ENCODE results near the gene KAT6B. TPM values are rescaled to one million over a fixed set of nuclear protein-coding genes. Genes with fewer than 3 reads are reported as not detected.
"Not testable (repeated sequence)": the region's sequence is repeated elsewhere in the genome, so short reads cannot be mapped to it uniquely, and the experiment has no call there.

Gene KAT6B
- total RNA-seq, 1 experiment from 2014 or later: 21.8 TPM

DNA sequence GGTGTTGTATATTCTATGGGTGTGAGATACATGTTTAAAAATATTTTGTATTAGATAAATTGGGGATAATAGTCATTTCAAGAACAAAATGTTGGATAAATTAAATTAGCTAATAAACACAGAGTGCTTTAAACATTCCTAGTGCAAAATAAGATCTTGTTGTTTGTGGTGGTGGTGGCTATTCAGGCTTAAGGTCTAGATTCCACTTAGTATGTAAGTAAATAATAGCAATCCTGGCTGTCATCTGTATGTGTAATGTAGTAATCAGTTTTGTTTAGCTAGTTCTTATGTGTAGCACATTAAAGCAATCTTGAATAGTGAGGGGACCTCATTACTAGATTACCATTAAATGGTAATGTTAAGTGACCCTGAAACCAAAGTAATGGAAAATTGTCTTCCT, 48.7 kb downstream of the KAT6B start:
- Histone ChIP-seq H3K4me3 (ENCODE audit: low read depth, low read length, poor library complexity, severe bottlenecking) (no peak overlapping the region), H3K4me1 (ENCODE audit: insufficient read depth, low read length, poor library complexity, severe bottlenecking) (peaks cover 13% of the 10 kb centered on the region), H3K27me3 (replicated peaks; ENCODE audit: insufficient read depth, low read depth, low read length, poor library complexity) (no peaks in the 10 kb centered on the region), H3K36me3 (ENCODE audit: insufficient read depth, low read length, poor library complexity, severe bottlenecking) (no peaks in the 10 kb centered on the region), H3K9me3 (ENCODE audit: low read depth, low read length, poor library complexity, severe bottlenecking) (no peaks in the 10 kb centered on the region), H3K27ac (ENCODE audit: low read depth, low read length, poor library complexity, severe bottlenecking) (no peak overlapping the region)
- BruUV-seq (replicated peaks): no TSS peak
- intact Hi-C loops (cut with micrococcal nuclease; ENCODE audit: unreplicated experiment): no loop called here
- TF ChIP-seq, protein P1, sequence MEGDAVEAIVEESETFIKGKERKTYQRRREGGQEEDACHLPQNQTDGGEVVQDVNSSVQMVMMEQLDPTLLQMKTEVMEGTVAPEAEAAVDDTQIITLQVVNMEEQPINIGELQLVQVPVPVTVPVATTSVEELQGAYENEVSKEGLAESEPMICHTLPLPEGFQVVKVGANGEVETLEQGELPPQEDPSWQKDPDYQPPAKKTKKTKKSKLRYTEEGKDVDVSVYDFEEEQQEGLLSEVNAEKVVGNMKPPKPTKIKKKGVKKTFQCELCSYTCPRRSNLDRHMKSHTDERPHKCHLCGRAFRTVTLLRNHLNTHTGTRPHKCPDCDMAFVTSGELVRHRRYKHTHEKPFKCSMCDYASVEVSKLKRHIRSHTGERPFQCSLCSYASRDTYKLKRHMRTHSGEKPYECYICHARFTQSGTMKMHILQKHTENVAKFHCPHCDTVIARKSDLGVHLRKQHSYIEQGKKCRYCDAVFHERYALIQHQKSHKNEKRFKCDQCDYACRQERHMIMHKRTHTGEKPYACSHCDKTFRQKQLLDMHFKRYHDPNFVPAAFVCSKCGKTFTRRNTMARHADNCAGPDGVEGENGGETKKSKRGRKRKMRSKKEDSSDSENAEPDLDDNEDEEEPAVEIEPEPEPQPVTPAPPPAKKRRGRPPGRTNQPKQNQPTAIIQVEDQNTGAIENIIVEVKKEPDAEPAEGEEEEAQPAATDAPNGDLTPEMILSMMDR (conservative IDR thresholded peaks at IDR 0.05; ENCODE audit: low read depth, low read length): no peak
- no peak for TF ChIP-seq EZH2 (IDR thresholded peaks at IDR 0.05; ENCODE audit: borderline replicate concordance, low read depth, low read length, poor library complexity, severe bottlenecking)
- no peak for DNase-seq (ENCODE audit: low spot score)
- ChIA-PET POLR2A (ENCODE audit: low non-redundant PET) (no interaction called here), CTCF (no interaction called here)

DNA sequence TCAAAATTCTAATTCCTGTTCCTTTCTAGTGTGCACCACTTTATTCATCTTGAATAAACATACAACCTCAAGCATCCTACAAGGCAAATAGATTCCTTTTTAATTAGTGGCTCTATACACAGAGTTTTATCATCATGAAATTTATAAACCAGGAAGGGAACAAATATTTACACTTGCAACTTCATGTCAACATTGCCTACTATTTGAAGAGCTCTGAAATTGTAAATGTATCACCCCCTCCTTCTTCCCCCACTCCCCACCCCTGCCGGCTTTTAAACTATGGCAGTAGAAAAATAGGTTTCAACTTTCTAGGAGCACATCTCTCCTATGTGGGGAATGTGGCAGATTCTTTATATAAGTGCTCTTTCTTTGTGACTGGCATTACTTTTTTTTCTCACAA, 49.6 kb downstream of the KAT6B start:
- Histone ChIP-seq H3K36me3 (ENCODE audit: insufficient read depth, low read length, poor library complexity, severe bottlenecking) (no peaks in the 10 kb centered on the region), H3K4me3 (ENCODE audit: low read depth, low read length, poor library complexity, severe bottlenecking) (no peak overlapping the region), H3K9me3 (ENCODE audit: low read depth, low read length, poor library complexity, severe bottlenecking) (no peaks in the 10 kb centered on the region), H3K27me3 (replicated peaks; ENCODE audit: insufficient read depth, low read depth, low read length, poor library complexity) (no peaks in the 10 kb centered on the region), H3K27ac (ENCODE audit: low read depth, low read length, poor library complexity, severe bottlenecking) (no peak overlapping the region), H3K4me1 (ENCODE audit: insufficient read depth, low read length, poor library complexity, severe bottlenecking) (peaks cover 13% of the 10 kb centered on the region)
- no peak for DNase-seq (ENCODE audit: low spot score)
- TF ChIP-seq, protein P1 (conservative IDR thresholded peaks at IDR 0.05; ENCODE audit: low read depth, low read length): no peak
- no peak for TF ChIP-seq EZH2 (IDR thresholded peaks at IDR 0.05; ENCODE audit: borderline replicate concordance, low read depth, low read length, poor library complexity, severe bottlenecking)
- CTCF ChIA-PET: no interaction called here
- POLR2A ChIA-PET (ENCODE audit: low non-redundant PET): no interaction called here
- intact Hi-C loops (cut with micrococcal nuclease; ENCODE audit: unreplicated experiment): no loop called here
- BruUV-seq (replicated peaks): no TSS peak

DNA sequence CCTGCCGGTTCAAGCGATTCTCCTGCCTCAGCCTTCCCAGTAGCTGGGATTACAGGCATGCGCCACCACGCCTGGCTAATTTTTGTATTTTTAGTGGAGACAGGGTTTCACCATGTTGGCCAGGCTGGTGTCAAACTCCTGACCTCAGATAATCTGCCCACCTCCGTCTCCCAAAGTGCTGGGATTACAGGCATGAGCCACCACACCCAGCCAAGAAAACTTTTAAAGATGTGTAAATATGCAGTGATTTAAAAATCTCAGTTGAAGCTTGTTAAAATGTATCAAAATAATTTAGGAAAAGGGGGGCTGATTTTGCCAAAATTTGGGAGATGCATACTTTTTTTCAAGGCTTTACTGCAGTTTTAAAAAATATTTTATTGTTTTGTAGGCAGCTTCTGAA, 50.7 kb downstream of the KAT6B start:
- intact Hi-C loops (cut with micrococcal nuclease; ENCODE audit: unreplicated experiment); H3K4me3 ChIP-seq (ENCODE audit: low read depth, low read length, poor library complexity, severe bottlenecking); DNase-seq (ENCODE audit: low spot score); POLR2A ChIA-PET (ENCODE audit: low non-redundant PET); CTCF ChIA-PET; H3K27me3 ChIP-seq (replicated peaks; ENCODE audit: insufficient read depth, low read depth, low read length, poor library complexity); BruUV-seq (replicated peaks); H3K36me3 ChIP-seq (ENCODE audit: insufficient read depth, low read length, poor library complexity, severe bottlenecking); H3K9me3 ChIP-seq (ENCODE audit: low read depth, low read length, poor library complexity, severe bottlenecking); H3K27ac ChIP-seq (ENCODE audit: low read depth, low read length, poor library complexity, severe bottlenecking): not testable (repeated sequence)
- H3K4me1 ChIP-seq (ENCODE audit: insufficient read depth, low read length, poor library complexity, severe bottlenecking): peaks cover 13% of the 10 kb centered on the region

DNA sequence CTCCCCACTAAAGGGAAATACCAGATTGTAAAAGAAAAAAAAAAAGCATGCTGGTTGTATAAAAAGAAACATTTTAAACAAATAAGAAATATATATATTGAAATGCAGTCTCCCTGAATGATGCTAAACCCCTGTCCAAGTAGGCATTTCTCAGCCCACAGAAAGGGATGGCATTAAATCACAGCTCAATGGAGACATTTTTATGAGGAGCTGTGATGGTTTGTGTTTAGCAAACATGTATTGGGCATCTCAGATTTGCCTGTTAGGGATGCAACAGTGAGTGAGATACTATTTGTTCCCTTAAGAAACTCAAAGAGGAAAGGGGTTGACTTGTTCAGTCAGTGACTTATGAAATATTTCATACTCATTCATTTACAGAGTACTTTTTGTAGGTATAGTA, 51.5 kb downstream of the KAT6B start:
- CTCF ChIA-PET: interaction anchor here (0.7 kb wide), 1 partner anchor 99 kb away, joined by 3 read pairs; no protein-coding TSS in a partner anchor
- intact Hi-C loops (cut with micrococcal nuclease; ENCODE audit: unreplicated experiment): no loop called here
- no peak overlapping the region for H3K27ac ChIP-seq (ENCODE audit: low read depth, low read length, poor library complexity, severe bottlenecking)
- no peak overlapping the region for H3K4me3 ChIP-seq (ENCODE audit: low read depth, low read length, poor library complexity, severe bottlenecking)
- no peaks in the 10 kb centered on the region for H3K36me3 ChIP-seq (ENCODE audit: insufficient read depth, low read length, poor library complexity, severe bottlenecking)
- DNase-seq (ENCODE audit: low spot score): no peak
- POLR2A ChIA-PET (ENCODE audit: low non-redundant PET): no interaction called here
- peaks cover 13% of the 10 kb centered on the region for H3K4me1 ChIP-seq (ENCODE audit: insufficient read depth, low read length, poor library complexity, severe bottlenecking)
- H3K27me3 ChIP-seq (replicated peaks; ENCODE audit: insufficient read depth, low read depth, low read length, poor library complexity): no peaks in the 10 kb centered on the region
- TF ChIP-seq, protein P1 (conservative IDR thresholded peaks at IDR 0.05; ENCODE audit: low read depth, low read length): no peak
- no peak for TF ChIP-seq EZH2 (IDR thresholded peaks at IDR 0.05; ENCODE audit: borderline replicate concordance, low read depth, low read length, poor library complexity, severe bottlenecking)
- BruUV-seq (replicated peaks): no TSS peak
- H3K9me3 ChIP-seq (ENCODE audit: low read depth, low read length, poor library complexity, severe bottlenecking): no peaks in the 10 kb centered on the region

Measured in A673 (cell line).